Chondrocyte (in vitro differentiated cells): ENCODE results near the gene CHRDL2. TPM values are rescaled to one million over a fixed set of nuclear protein-coding genes. Genes with fewer than 3 reads are reported as not detected.

ENCODE experiments used
- DNase-seq: peaks from one replicate; pipeline ENCODE4 v3.0.0; 2021; ENCODE audit warnings: mixed read lengths, low spot score
- H3K27ac Mint-ChIP-seq: one replicate; pipeline ENCODE4 v1.8.0; 2021; ENCODE audit warnings: mild to moderate bottlenecking, moderate library complexity, mixed read lengths; ENCODE audit not compliant: unreplicated experiment
- H3K27me3 Mint-ChIP-seq: 2 replicates; pipeline ENCODE4 v1.8.0; 2021; ENCODE audit warnings: low read depth, mixed read lengths
- H3K36me3 Mint-ChIP-seq: 2 replicates; pipeline ENCODE4 v1.8.0; 2021; ENCODE audit warnings: low read depth, mixed read lengths
- H3K4me1 Mint-ChIP-seq: 2 replicates; pipeline ENCODE4 v1.8.0; 2021; ENCODE audit warnings: low read depth, mild to moderate bottlenecking, mixed read lengths
- H3K4me3 Mint-ChIP-seq: one replicate; pipeline ENCODE4 v1.8.0; 2021; ENCODE audit warnings: mild to moderate bottlenecking, moderate library complexity, mixed read lengths; ENCODE audit not compliant: unreplicated experiment
- H3K9me3 Mint-ChIP-seq: 2 replicates; pipeline ENCODE4 v1.8.0; 2021; ENCODE audit warnings: low read depth, mixed read lengths
- total RNA-seq: library from RNA; stranded (reverse); gene quantifications from 3 replicates; pipeline ENCODE4 v1.2.1, GENCODE V29; 2021
- TF ChIP-seq, protein P1 (sequence below): fragments of 200-600 bp; sonication (generic); IDR thresholded peaks from 2 replicates; pipeline ENCODE4 v1.5.0; 2021; ENCODE audit warnings: antibody characterized with exemption, mild to moderate bottlenecking, moderate library complexity

CHRDL2 gene
- total RNA-seq, 1 donor from 2014 or later, result not detected

DNA sequence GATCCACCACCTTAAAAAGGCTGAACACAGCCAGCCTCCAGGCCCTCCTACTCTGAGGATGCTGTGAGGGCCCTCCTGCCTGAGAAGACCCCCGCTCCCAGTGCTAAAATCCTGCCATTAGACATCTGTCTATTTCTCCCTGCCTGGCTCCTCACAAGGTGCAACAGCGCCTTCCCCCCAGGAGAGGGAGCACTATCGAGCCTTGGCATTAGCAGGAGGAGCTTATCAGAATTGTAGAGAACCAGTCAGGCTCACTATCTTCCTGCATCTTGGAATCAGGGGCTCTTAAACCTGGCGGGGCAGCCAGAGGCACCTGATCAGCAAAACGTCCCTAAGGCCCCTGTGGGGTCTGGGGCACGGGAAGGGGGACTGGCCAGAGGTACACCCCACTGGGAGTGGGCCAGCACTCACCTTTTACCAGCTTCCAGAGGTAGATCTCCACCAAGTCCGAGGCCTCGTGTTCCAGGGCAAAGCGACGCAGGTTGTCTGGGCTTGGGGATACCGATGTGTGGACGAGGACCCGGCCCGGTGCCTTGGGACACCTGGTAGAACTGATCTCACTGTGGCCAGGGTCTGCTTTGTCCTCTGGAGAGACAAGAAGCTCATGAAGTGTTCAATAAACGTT lies 28.7 kb downstream of the CHRDL2 start:
- Mint-ChIP-seq H3K9me3 (no peaks in the 10 kb centered on the region), H3K36me3 (no peaks in the 10 kb centered on the region), H3K27me3 (no peaks in the 10 kb centered on the region), H3K27ac (no peak overlapping the region), H3K4me3 (no peak overlapping the region), H3K4me1 (no peaks in the 10 kb centered on the region)
- TF ChIP-seq, protein P1, sequence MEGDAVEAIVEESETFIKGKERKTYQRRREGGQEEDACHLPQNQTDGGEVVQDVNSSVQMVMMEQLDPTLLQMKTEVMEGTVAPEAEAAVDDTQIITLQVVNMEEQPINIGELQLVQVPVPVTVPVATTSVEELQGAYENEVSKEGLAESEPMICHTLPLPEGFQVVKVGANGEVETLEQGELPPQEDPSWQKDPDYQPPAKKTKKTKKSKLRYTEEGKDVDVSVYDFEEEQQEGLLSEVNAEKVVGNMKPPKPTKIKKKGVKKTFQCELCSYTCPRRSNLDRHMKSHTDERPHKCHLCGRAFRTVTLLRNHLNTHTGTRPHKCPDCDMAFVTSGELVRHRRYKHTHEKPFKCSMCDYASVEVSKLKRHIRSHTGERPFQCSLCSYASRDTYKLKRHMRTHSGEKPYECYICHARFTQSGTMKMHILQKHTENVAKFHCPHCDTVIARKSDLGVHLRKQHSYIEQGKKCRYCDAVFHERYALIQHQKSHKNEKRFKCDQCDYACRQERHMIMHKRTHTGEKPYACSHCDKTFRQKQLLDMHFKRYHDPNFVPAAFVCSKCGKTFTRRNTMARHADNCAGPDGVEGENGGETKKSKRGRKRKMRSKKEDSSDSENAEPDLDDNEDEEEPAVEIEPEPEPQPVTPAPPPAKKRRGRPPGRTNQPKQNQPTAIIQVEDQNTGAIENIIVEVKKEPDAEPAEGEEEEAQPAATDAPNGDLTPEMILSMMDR, result peak; percentile 89
- no peak for DNase-seq

- H3K4me3 Mint-ChIP-seq, result no peak overlapping the region
- no peaks in the 10 kb centered on the region for H3K27me3 Mint-ChIP-seq
- no peaks in the 10 kb centered on the region for H3K36me3 Mint-ChIP-seq
- TF ChIP-seq, protein P1, result peak; percentile 13
- DNase-seq, result no peak
- no peak overlapping the region for H3K27ac Mint-ChIP-seq
- peaks cover 5% of the 10 kb centered on the region for H3K4me1 Mint-ChIP-seq
- H3K9me3 Mint-ChIP-seq, result no peaks in the 10 kb centered on the region
These were observed 29.9 kb downstream of the CHRDL2 start for GRCh38 chr11:74701351-74701750.

DNA sequence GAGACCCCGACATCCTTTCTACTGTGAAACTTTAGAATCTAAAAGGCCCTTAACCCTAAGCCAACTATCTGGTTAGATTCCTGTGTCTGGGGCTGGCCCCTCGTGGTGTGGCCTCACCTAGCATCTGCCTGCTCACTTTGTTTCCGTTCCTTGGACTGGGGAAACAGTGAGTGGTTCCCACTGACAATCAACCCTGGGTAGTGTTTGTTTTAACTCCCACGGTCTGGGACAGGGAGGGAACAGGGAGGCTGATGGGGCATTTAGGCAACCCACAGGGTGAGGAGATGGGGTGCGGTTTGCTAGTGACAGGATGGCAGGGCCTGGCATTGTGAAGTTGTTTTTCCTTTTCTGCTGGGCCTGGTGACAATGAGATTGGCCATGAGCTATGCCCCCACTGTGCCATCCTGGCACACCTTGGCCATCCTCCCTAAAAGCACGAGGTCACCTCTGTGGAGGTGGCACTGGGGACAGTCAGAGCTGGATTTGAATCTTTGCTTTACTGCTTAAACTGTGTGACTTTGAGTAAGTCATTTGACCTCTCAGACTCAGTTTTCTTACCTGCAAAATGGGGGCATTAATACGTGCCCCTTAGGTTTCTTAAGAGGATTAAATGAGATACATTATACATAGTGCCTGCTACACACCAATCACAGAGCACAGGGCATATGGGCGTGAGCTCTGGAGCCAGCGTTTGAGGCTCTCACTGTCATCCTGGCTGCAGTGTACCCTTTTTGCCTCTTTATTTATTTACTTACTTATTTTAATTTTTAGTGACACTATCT lies 31.4 kb downstream of the CHRDL2 start:
- TF ChIP-seq, protein P1, result no peak
- Mint-ChIP-seq H3K27ac (no peak overlapping the region), H3K4me3 (no peak overlapping the region), H3K9me3 (no peaks in the 10 kb centered on the region), H3K36me3 (no peaks in the 10 kb centered on the region), H3K4me1 (peaks cover 5% of the 10 kb centered on the region), H3K27me3 (no peaks in the 10 kb centered on the region)
- DNase-seq, result no peak

GRCh38 chr11:74697722-74698121 lies 33.5 kb downstream of the CHRDL2 start:
- DNase-seq, result no peak
- H3K4me1 Mint-ChIP-seq, result peaks cover 5% of the 10 kb centered on the region
- peaks cover 1% of the 10 kb centered on the region for H3K36me3 Mint-ChIP-seq
- TF ChIP-seq, protein P1, result no peak
- no peak overlapping the region for H3K4me3 Mint-ChIP-seq
- H3K9me3 Mint-ChIP-seq, result no peaks in the 10 kb centered on the region
- H3K27me3 Mint-ChIP-seq, result peaks cover 15% of the 10 kb centered on the region
- peak overlapping the region; percentile 34 for H3K27ac Mint-ChIP-seq

GRCh38 chr11:74696939-74697675 lies 34.1 kb downstream of the CHRDL2 start:
- Mint-ChIP-seq H3K27ac (peak overlapping the region; percentile 55), H3K9me3 (no peaks in the 10 kb centered on the region), H3K36me3 (peaks cover 1% of the 10 kb centered on the region), H3K4me1 (peaks cover 5% of the 10 kb centered on the region), H3K27me3 (peaks cover 15% of the 10 kb centered on the region), H3K4me3 (no peak overlapping the region)
- TF ChIP-seq, protein P1, result no peak
- no peak for DNase-seq
